GM23248 (cell line): Measurements from ENCODE around the gene RBM45. TPM values are rescaled to one million over a fixed set of nuclear protein-coding genes. Genes with fewer than 3 reads are reported as not detected.
"Not testable (repeated sequence)": the region's sequence is repeated elsewhere in the genome, so short reads cannot be mapped to it uniquely, and the experiment has no call there.

Source experiments
- DNase-seq: peaks from one replicate; pipeline ENCODE4 v3.0.0-alpha.2; 2015
- H2AFZ ChIP-seq: fragments of 200-600 bp; sonication (generic); 2 replicates; pipeline ENCODE4 v1.6.1; 2016; ENCODE audit warnings: antibody characterized with exemption
- H3F3A ChIP-seq: fragments of 200-600 bp; sonication (generic); 2 replicates; pipeline ENCODE4 v1.6.1; 2016; ENCODE audit warnings: mild to moderate bottlenecking, antibody characterized with exemption, mixed run types; ENCODE audit not compliant: insufficient read depth
- H3K27ac ChIP-seq: fragments of 200-600 bp; sonication (generic); 2 replicates; pipeline ENCODE4 v1.5.1; 2016; ENCODE audit warnings: mild to moderate bottlenecking
- H3K27me3 ChIP-seq: fragments of 200-600 bp; sonication (generic); replicated peaks from 2 replicates; pipeline ENCODE4 v1.6.1; 2016; ENCODE audit warnings: mild to moderate bottlenecking; ENCODE audit not compliant: insufficient read depth
- H3K36me3 ChIP-seq: fragments of 200-600 bp; sonication (generic); 2 replicates; pipeline ENCODE4 v1.6.1; 2016; ENCODE audit warnings: low read depth, mild to moderate bottlenecking
- H3K4me1 ChIP-seq: fragments of 200-600 bp; sonication (generic); 2 replicates; pipeline ENCODE4 v1.6.1; 2016; ENCODE audit warnings: mild to moderate bottlenecking; ENCODE audit not compliant: insufficient read depth
- H3K4me2 ChIP-seq: fragments of 200-600 bp; sonication (generic); one replicate; pipeline ENCODE4 v1.6.1; 2016; ENCODE audit warnings: mild to moderate bottlenecking; ENCODE audit not compliant: unreplicated experiment
- H3K4me3 ChIP-seq: fragments of 200-600 bp; sonication (generic); 2 replicates; pipeline ENCODE4 v1.5.1; 2016; ENCODE audit warnings: mild to moderate bottlenecking
- H3K79me2 ChIP-seq: fragments of 200-600 bp; sonication (generic); 2 replicates; pipeline ENCODE4 v1.6.1; 2016; ENCODE audit warnings: mild to moderate bottlenecking; ENCODE audit not compliant: insufficient read depth
- H3K9ac ChIP-seq: fragments of 200-600 bp; sonication (generic); 2 replicates; pipeline ENCODE4 v1.6.1; 2016; ENCODE audit warnings: mild to moderate bottlenecking
- H3K9me2 ChIP-seq: fragments of 200-600 bp; sonication (generic); 2 replicates; pipeline ENCODE4 v1.6.1; 2016; ENCODE audit warnings: mixed run types, mild to moderate bottlenecking, moderate library complexity; ENCODE audit not compliant: insufficient read depth
- H3K9me3 ChIP-seq: fragments of 200-600 bp; sonication (generic); one replicate; pipeline ENCODE4 v1.6.1; 2017; ENCODE audit warnings: low read depth
- H4K20me1 ChIP-seq: fragments of 200-600 bp; sonication (generic); 2 replicates; pipeline ENCODE4 v1.6.0; 2016; ENCODE audit not compliant: insufficient read depth
- EZH2 ChIP-seq: fragments of 200-600 bp; sonication (generic); IDR thresholded peaks from 2 replicates; pipeline ENCODE4 v1.6.1; 2018; ENCODE audit warnings: antibody characterized with exemption, mild to moderate bottlenecking; ENCODE audit not compliant: insufficient read depth, poor library complexity, severe bottlenecking
- EZH2phosphoT487 ChIP-seq: fragments of 200-600 bp; sonication (generic); IDR thresholded peaks from 2 replicates; pipeline ENCODE4 v1.6.1; 2018; ENCODE audit warnings: antibody characterized with exemption, moderate library complexity, mild to moderate bottlenecking, low read depth; ENCODE audit not compliant: insufficient read depth
- WGBS, 2 experiments: methylation state at CpG; one replicate each; pipeline ENCODE4 v1.1.6; 2015 to 2017; ENCODE audit warnings: low lambda C conversion rate in 2 of 2, low coverage in 1 of 2; ENCODE audit errors: missing lambda C conversion rate in 2 of 2; 5-methylcytosine and 5-hydroxymethylcytosine counted together
- in situ Hi-C: fragments of 300-500 bp; cut with MboI; formaldehyde crosslinking; loops from 2 replicates; pipeline ENCODE4 v1.15.0; 2020
- polyA plus RNA-seq: library from polyadenylated mRNA; unstranded; fragments of >200 nt; fragmentation: Nextera tagmentation; extraction: Ambion mirVana; gene quantifications from 2 replicates; pipeline ENCODE4 v1.2.1, GENCODE V29; 2016
- total RNA-seq: library from RNA; depleted of rRNA; stranded (reverse); fragments of >200 nt; shearing (Covaris generic); gene quantifications from 2 replicates; pipeline ENCODE4 v1.2.3, GENCODE V29; 2014

The RBM45 gene
- total and polyA plus RNA-seq, 2 experiments from 2014 or later, result 15.2 to 17.6 TPM

DNA sequence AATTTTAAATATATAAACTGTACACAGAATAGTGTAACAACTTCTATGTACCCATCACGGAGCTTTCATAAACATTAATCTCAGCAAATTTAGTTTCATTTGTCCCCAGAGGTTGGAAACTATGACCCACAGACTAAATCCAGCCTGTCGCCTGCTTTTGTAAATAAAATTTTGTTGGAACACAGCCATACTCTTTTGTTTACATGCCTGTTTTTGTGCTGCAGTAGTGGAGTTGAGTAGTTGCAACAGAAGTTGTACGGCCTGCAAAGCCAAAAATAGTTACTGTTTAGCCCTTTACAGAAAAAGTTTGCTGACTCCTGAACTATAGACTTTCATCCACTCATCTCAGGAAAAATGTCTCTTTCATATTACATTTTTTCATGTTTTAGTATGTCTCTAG lies 39.8 kb downstream of the RBM45 start:
- in situ Hi-C loops, result no loop called here
- Histone ChIP-seq H3K4me3 (no peak overlapping the region), H3K36me3 (no peaks in the 10 kb centered on the region), H3K27me3 (no peaks in the 10 kb centered on the region), H3F3A (no peaks in the 10 kb centered on the region), H2AFZ (peak overlapping the region; percentile 53), H3K4me1 (no peaks in the 10 kb centered on the region), H3K9me3 (no peaks in the 10 kb centered on the region), H3K4me2 (no peak overlapping the region), H4K20me1 (no peaks in the 10 kb centered on the region), H3K79me2 (no peaks in the 10 kb centered on the region), H3K9ac (no peak overlapping the region), H3K27ac (no peak overlapping the region), H3K9me2 (no peaks in the 10 kb centered on the region)
- DNase-seq, result peak; percentile 13
- TF ChIP-seq EZH2phosphoT487, result no peak
- no peak for TF ChIP-seq EZH2
- WGBS, 2 experiments, result 35 to 36% methylated on average over 3 of the region's 3 CpGs

DNA sequence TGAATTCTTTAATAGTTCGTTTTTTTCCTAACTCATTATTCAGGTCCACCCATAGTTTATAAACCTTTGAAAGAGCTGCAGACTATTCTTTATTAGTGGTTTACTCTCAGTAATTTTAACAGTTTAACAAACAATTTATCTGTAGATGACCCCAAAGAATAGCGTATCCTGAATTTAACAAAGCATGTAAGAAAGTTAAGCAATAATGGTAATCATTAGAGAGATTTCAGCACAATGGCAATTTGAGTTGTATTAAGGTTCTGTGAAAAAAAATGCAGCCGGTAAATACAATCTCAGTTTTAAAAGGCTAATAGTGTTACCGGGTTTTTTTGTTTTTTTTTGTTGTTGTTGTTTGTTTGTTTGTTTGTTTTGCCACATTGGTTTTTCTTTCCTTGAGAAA lies 40.3 kb downstream of the RBM45 start:
- Histone ChIP-seq H3K27me3 (no peaks in the 10 kb centered on the region), H3K36me3 (no peaks in the 10 kb centered on the region), H4K20me1 (no peaks in the 10 kb centered on the region), H3F3A (no peaks in the 10 kb centered on the region), H3K9me3 (no peaks in the 10 kb centered on the region), H3K9ac (no peak overlapping the region), H3K4me2 (no peak overlapping the region), H2AFZ (peak overlapping the region; percentile 53), H3K27ac (no peak overlapping the region), H3K4me1 (no peaks in the 10 kb centered on the region), H3K4me3 (no peak overlapping the region), H3K9me2 (no peaks in the 10 kb centered on the region), H3K79me2 (no peaks in the 10 kb centered on the region)
- in situ Hi-C loops, result no loop called here
- whole genome bisulfite sequencing, 2 experiments, result 64 to 68% methylated on average over 4 of the region's 4 CpGs
- DNase-seq, result no peak
- TF ChIP-seq EZH2, result no peak

DNA sequence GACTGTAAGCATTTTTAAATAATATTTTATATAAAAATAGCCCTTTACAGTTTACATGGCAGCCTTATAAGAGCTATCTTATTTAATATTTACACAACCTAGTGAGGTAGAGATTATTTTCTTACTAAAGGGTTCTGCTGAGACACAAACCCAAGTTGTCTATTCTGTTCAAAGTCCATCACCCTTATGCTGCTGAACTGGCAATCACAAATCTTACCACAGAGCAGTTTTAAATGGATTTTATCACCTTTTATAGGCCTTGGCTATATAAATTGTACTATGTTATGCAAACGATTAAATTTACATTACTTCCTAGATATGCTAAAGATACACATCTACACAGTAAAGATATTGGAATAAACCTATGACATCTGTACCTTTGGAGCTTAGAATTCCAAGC lies 40.7 kb downstream of the RBM45 start:
- H3K27me3 ChIP-seq, result no peaks in the 10 kb centered on the region
- 75 to 85% methylated on average over 1 of the region's 1 CpG for WGBS, 2 experiments
- H2AFZ ChIP-seq, result no peak overlapping the region
- DNase-seq, result no peak
- no peaks in the 10 kb centered on the region for H3K9me2 ChIP-seq
- TF ChIP-seq EZH2phosphoT487 (no peak), EZH2 (no peak)
- no peaks in the 10 kb centered on the region for H3K36me3 ChIP-seq
- H3K79me2 ChIP-seq, result no peaks in the 10 kb centered on the region
- no peaks in the 10 kb centered on the region for H3K9me3 ChIP-seq
- no peak overlapping the region for H3K27ac ChIP-seq
- no peaks in the 10 kb centered on the region for H3K4me1 ChIP-seq
- H3F3A ChIP-seq, result no peaks in the 10 kb centered on the region
- no peaks in the 10 kb centered on the region for H4K20me1 ChIP-seq
- no peak overlapping the region for H3K4me3 ChIP-seq
- no peak overlapping the region for H3K4me2 ChIP-seq
- no peak overlapping the region for H3K9ac ChIP-seq
- in situ Hi-C loops, result no loop called here

DNA sequence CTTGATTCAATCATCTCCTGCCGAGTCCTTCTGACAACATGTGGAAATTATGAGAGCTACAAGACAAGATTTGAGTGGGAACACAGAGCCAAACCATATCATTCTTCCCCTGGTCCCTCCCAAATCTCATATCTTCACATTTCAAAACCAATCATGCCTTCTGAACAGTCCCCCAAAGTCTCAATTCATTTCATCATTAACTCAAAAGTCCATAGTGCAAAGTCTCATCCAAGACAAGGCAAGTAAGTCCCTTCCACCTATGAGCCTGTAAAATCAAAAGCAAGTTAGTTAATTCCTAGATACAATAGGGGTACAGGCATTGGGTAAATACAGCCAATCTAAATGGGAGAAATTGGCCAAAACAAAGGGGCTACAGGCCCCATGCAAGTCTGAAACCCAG lies 41.6 kb downstream of the RBM45 start:
- H3K4me2 ChIP-seq, H3K9ac ChIP-seq, H3K4me1 ChIP-seq, H3K9me2 ChIP-seq, H3K9me3 ChIP-seq, H4K20me1 ChIP-seq, H3K4me3 ChIP-seq, H2AFZ ChIP-seq, H3K79me2 ChIP-seq, H3K36me3 ChIP-seq, H3F3A ChIP-seq, H3K27ac ChIP-seq, H3K27me3 ChIP-seq, in situ Hi-C loops, DNase-seq: not testable (repeated sequence)
- WGBS, 2 experiments, result 7 to 11% methylated on average over 1 of the region's 1 CpG

DNA sequence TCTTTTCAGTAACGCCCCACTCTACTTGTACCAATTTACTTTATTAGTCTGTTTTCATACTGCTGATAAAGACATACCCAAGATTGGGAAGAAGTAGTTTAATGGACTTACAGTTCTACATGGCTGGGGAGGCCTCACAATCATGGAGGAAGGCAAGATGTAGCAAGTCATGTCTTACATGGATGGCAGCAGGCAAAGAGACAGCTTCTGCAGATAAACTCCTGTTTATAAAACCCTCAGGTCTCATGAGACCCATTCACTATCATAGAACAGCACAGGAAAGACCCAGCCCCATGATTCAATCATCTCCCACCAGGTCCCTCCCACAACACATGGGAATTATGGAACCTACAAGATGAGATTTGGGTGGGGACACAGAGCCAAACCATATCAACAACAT lies 43.3 kb downstream of the RBM45 start:
- Histone ChIP-seq H3K9me3 (no peaks in the 10 kb centered on the region), H4K20me1 (no peaks in the 10 kb centered on the region), H3F3A (no peaks in the 10 kb centered on the region), H3K79me2 (no peaks in the 10 kb centered on the region), H3K27ac (no peak overlapping the region), H3K4me2 (no peak overlapping the region), H2AFZ (no peak overlapping the region), H3K27me3 (no peaks in the 10 kb centered on the region), H3K4me1 (no peaks in the 10 kb centered on the region), H3K36me3 (no peaks in the 10 kb centered on the region), H3K9ac (no peak overlapping the region), H3K4me3 (no peak overlapping the region), H3K9me2 (no peaks in the 10 kb centered on the region)
- in situ Hi-C loops, result no loop called here
- WGBS, 2 experiments, result 38 to 46% methylated on average over 1 of the region's 1 CpG
- no peak for DNase-seq
- TF ChIP-seq EZH2 (no peak), EZH2phosphoT487 (no peak)
